ENCODE results near the gene TMEM121.
A peak's percentile ranks its signal among the peaks of the same experiment; 100 is the strongest.

GRCh38 chr14:105525861-105526775, at the start of gene TMEM121:
- TF ChIP-seq CTCF (IDR thresholded peaks at IDR 0.05; ENCODE audit: insufficient read depth, low read length, poor library complexity, severe bottlenecking) (no peak), EZH2phosphoT487 (conservative IDR thresholded peaks at IDR 0.05; ENCODE audit: low read length) (0 out of 2 replicates have a peak, but pooled peaks have one; percentile 45)
